Activated T-cell treated with anti-CD3 and anti-CD28 coated beads, Interleukin-2, amount 50 U/mL, for 48 hours (primary cell): ENCODE results near the gene BMPR1B.

ENCODE experiments used
- DNase-seq, 2 experiments: peaks; one replicate each; pipeline ENCODE4 v3.0.0-alpha.2; 2020

BMPR1B gene

DNA sequence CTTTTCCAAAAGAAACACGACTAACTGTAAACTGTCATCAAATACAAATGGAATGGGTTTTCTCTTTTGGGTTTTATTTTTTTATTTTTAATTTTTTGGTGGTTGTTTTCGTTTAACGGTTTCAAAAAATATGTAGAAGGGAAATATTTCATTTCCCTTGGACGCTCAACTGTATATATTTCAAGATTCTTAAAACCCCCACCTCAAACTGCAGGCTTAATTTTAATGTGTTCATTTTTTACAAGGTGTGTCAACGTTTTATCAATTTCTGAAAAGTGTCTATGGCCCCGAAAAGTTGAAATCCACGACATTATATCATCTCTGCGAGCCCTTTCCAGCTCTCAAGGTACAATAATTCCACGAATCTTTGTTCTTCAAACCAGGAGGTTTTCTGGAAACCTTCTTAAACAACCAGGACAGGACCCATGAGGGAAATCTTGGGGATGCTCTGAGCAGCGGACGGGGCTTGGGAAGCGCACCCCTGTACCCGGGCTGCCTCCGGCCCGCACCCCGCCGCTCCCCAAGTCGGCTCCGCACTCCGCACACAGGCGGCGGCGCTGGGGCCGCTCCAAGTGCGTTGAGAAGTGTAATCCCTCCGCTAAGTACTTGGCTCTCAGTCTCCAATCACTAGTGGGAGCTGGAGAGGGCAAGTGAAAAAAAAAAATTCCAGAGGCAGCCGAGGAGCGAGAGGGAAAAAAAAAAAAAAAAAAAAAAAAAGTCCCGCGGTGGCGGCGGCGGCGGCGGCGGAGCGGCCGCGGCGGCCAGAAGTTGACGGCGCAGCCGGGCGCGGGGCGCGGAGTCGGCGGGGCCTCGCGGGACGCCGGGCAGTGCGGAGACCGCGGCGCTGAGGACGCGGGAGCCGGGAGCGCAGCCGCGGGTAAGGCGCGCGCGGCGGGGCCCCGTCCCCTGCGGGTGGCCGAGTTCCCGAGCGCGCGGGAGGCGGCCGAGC, at the start of gene BMPR1B:
TSS of gene BMPR1B (plus strand) at position 764 of the 949 bp plus-strand sequence. CDS start 346,470 bp downstream, outside the sequence.
- DNase-seq, result no peak

GRCh38 chr4:94711635-94712034, 46.1 kb upstream of the BMPR1B start:
- DNase-seq, result no peak

GRCh38 chr4:94714365-94715160, 43.2 kb upstream of the BMPR1B start:
- DNase-seq, result no peak

- no peak for DNase-seq
Measured at GRCh38 chr4:94715726-94716125, 42.0 kb upstream of the BMPR1B start.

GRCh38 chr4:94721310-94721709, 36.4 kb upstream of the BMPR1B start:
- DNase-seq, result no peak

DNA sequence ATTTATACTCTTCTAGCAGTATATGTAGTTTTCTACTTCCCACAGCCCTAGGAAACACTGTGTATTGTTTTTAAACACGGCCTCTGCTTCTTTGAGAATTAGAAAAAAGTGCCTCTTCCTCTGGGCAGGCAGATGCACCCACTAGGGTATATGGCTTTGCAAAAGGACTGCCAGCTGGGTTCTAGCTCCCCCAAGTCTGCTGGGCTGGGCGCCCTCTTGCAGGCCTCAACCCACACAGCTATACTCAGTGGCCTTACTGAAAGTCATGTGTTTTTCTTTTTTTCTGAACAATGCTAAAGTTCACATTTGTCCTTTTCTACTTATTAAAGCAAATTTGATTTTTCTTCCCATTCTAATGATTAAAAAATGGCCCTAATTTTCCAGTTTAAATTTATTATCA, 35.5 kb upstream of the BMPR1B start:
- DNase-seq, result no peak

- DNase-seq, result no peak
Measured at GRCh38 chr4:94722748-94723147, 35.0 kb upstream of the BMPR1B start.

GRCh38 chr4:94724016-94724790, 33.6 kb upstream of the BMPR1B start:
- no peak for DNase-seq

GRCh38 chr4:94726524-94727123, 31.1 kb upstream of the BMPR1B start:
- no peak for DNase-seq

GRCh38 chr4:94728056-94728766, 29.5 kb upstream of the BMPR1B start:
- DNase-seq, result no peak

DNA sequence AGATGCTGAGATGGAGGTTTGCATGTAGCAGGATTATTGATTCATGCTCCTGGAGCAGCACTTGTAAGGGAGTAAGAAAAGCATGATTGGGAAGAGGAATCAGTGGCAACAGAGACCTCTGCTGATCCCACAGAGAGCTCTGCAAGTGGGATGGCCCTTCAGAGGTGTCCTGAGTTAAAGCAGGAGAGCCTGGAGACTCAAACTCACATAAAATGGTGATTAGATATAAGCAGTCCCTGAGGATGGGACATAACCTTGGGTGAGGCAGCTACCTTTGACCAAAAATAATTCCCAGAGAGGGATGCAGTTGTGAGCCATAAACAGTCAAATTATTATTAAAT, 25.4 kb upstream of the BMPR1B start:
- DNase-seq, result no peak

DNA sequence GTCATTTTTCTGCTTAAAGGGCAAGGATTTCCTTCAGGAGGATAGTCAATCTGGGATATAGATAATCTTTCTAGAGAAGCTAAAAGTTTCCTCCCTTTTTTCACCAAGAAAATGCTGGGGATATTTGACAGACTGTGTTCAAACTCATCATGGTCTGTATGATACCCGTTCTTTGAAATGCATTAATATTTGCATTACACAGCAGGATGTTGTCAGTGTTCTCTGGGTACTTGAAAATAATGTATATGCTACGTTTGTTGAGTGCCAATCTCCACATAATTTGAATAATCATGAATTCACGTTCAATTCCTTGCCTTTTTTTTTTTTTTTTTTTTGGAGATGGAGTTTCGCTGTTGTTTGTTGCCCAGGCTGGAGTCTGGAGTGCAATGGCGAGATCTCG, 18.0 kb upstream of the BMPR1B start:
- DNase-seq, result no peak

- no peak for DNase-seq
Measured at GRCh38 chr4:94741304-94741703, 16.5 kb upstream of the BMPR1B start.

DNA sequence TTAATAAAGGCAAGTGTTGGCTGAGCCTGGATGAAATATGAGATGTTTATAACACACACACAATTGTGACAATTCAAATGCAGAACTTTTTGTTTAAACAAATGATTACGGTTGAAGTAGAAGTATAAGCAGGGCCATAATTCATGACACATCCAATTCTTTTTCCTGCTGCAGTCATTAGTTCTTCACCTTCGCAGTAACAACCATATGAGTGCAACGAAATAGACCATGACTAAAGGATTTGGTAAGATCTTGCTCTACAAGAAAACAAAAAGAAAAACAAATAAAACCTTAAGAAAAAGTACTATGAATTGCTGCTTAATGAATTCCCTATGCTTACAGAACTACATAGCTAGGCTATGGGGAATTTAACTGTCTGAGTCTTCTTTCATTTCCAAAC, 13.9 kb upstream of the BMPR1B start:
- no peak for DNase-seq

- DNase-seq, result no peak
Measured at GRCh38 chr4:94744850-94745249, 12.9 kb upstream of the BMPR1B start.

- no peak for DNase-seq
Measured at GRCh38 chr4:94746746-94747145, 11.0 kb upstream of the BMPR1B start.

DNA sequence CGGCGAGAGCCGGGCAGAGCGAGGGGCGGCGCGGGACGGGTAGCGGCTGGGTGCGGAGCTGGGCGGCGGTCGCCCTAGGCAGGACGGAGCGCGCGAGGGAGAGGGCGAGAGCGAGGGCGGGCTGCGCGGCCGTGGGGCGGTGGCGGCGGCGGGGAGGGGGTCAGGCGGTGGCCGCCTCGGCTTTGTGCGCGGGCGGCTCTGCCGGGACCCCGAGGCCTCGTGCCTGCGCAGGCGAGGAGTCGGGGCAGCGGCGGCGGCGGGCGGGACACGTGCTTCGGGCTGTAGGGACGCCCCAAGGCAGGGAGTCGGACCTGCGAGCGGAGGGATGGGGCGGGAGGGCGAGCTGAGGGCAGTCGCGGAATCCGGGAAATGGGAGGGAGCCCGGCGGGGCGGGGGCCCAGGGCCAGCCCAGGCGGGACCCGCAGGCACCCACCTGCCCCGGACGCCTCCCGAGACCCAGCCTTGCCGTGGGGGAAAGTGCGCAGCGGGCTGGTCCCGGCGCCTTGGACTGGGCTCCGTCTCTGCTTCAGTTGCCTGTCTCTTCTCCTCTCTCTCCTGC, 465 bp downstream of the BMPR1B start:
- DNase-seq, result peak; percentile 22 to 24

DNA sequence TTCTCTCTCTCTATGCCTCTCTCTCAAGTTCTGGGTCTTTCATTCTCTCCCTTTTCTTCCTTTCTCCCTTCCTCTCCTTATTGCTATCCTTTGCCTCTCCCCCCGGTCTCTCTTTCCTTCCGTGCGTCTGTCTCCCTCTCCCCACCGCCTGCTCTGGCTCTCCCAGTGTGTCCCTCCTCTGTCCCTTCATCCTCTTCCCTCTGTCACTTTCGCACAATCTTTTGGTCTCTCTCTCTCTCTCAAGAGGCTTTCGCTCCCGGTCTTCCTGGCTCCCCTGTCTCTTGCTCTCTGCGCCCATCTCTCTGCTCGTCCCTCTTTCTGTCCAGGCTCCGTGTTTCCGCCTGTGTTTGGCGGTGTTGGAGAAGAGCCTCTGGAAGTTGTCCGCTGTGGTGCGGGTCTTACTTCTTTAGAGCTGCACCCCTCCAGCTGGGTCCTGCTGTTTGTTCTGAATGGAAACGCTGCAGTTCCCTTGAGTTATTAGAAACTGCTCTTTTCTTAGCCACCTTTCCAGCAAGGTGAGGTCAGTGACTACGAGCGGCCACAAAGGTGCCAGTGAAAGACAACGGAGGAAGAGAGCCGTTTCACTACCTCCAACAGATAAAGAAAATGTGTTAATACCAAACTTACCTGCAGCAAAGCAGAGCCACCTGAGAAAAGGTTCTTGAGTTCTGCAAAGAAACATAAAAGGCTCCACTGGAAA, 1.1 kb downstream of the BMPR1B start:
- DNase-seq, result no peak

DNA sequence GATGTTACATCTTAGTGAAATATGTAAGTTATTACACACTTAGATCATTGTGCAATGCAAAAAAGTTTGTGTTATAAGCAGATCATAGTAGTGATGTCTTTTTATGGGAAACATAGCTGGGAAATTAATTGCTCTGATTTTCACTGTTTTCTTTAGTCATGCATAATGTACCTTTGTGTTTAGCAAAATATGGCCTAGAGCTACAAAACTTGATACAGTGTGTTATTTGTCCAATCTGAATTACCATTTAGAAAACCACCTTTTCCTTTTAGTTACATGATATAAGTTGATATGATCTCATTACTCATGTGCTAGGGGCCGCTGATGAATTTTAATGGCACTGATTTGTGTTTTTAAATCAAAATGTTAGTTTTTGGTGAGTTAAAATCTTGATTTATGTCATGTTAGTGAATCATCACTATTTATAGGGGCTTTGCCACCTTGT, 2.0 kb downstream of the BMPR1B start:
- DNase-seq, result no peak

- DNase-seq, result no peak
Measured at GRCh38 chr4:94762326-94762725, 4.6 kb downstream of the BMPR1B start.

DNA sequence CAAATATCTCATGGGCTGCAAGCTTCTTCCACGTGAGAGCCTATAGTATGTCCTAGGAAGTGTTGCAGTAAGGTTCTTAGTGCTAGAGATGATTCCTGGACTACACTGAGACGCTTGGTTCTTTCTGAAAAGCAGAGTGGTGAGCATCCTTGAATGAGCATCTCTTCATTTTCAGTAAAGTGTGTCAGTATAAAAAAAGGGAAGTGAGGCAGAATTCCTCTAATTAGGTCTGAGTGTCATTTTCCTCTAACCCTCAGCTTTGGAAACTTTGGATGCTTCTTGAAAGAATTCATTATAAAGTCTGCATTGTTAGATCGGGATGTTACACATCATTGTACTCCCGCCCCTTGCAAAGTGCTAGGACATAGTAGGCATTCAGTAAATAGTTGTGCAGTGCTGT, 5.2 kb downstream of the BMPR1B start:
- no peak for DNase-seq
